GM12891 (cell line): ENCODE measurements around the gene PKNOX2.

Experiments
- POLR2A ChIP-seq: IDR thresholded peaks from 2 replicates; pipeline ENCODE4 v1.6.1; 2011; ENCODE audit warnings: low read depth, low read length, control low read depth
- POLR2AphosphoS5 ChIP-seq: IDR thresholded peaks from 2 replicates; pipeline ENCODE4 v1.6.1; 2011; ENCODE audit warnings: low read depth, low read length, control low read depth
- SPI1 ChIP-seq: IDR thresholded peaks from 2 replicates; pipeline ENCODE4 v1.6.1; 2011; ENCODE audit warnings: low read depth, low read length, control low read depth
- TAF1 ChIP-seq: IDR thresholded peaks from 2 replicates; pipeline ENCODE4 v1.6.1; 2011; ENCODE audit warnings: low read depth, low read length, control low read depth

- no peak for TF ChIP-seq POLR2A
- TF ChIP-seq POLR2AphosphoS5, result no peak
- TF ChIP-seq TAF1, result no peak
- no peak for TF ChIP-seq SPI1
These were observed 232.9 kb downstream of the PKNOX2 start for GRCh38 chr11:125397421-125397820.
